Cortex of kidney (tissue), 1 donor: ENCODE data around the gene RGP1.

Source experiments
- DNase-seq: peaks from one replicate; lab custom pipeline; 2025; lab: John Stamatoyannopoulos, UW

The RGP1 gene

GRCh38 chr9:35745569-35745968, 3.5 kb upstream of the RGP1 start:
- DNase-seq = no peak

GRCh38 chr9:35746583-35746982, 2.5 kb upstream of the RGP1 start:
- DNase-seq = no peak

- no peak for DNase-seq
Measured at GRCh38 chr9:35748242-35748857, 737 bp upstream of the RGP1 start.

DNA sequence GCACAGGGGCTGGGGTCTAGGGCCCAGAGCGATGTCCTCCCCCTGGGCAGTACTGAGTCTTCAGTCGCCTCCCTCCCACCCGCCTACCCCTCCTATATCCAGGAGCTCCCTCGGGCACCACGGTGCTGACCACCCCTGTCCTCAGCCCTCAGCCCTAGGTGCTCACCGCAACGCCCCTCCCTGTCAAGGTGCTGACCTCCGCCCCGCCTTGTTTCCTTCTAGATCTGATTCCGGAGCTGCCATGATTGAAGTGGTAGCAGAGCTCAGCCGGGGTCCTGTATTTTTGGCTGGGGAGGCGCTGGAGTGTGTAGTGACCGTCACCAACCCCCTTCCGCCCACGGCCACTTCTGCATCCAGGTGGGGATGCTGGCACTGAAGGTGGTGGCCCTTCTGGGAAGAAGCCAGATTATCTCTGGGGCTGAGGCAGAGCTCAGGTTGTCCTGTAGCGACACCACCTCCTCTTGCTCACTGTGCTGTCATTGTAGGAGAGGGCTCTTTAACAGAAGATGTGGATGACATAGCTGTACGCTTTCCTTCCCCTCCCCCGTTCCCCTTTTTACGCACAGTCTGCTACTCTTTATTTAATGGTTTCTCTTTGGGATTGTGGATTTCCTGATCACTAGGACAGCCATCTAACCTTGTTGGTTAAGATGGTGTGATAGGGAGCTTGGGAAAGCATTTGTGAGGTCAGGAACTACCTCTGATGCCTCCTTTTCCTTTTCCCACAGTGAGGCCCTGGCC, 598 bp downstream of the RGP1 start:
- DNase-seq = no peak

GRCh38 chr9:35750256-35750531, 1.1 kb downstream of the RGP1 start:
- DNase-seq = no peak

DNA sequence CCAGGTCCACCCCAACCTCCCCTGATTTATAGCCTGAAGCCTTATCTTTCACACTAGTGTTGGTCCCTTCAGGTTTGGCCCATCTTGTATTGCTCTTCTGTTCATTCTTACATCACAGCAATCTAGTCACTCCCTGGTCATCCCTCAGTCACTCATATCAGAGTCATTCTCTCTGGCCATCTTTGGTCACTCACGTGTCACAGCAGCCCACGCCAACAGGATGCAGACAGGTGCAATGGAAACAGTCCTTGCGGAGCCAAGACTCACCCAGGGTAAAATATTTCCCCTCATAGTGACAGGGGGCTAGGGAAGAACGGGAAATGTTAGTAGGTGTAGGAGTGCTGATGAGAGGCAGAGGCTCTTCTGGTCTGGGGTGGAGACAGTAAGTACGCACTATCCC, 4.4 kb downstream of the RGP1 start:
- no peak for DNase-seq

GRCh38 chr9:35754264-35754663, 5.2 kb downstream of the RGP1 start, which contains the start of gene MSMP:
Gene MSMP, minus strand, starts transcription at chr9:35754276. Its CDS starts 147 bp downstream, at chr9:35754129.
- no peak for DNase-seq

DNA sequence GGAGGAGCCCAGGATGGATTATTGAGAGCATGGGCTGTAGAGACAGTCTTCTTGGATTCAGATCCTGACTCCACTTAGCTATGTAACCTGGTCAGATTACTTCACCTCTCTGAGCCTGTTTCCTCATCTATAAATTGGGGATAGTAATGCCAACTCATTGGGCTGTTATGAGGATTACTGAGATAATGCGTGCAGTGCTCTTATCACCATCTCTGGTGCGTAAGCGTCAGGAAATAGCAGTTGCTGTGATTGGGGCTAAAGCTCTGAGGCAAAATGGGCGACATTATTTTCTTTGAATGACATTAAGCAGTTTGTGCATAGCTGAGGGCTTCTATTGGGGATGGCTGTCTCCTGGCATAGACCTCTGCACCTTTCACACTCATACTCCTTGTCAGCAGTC, 6.0 kb downstream of the RGP1 start:
- DNase-seq = no peak

DNA sequence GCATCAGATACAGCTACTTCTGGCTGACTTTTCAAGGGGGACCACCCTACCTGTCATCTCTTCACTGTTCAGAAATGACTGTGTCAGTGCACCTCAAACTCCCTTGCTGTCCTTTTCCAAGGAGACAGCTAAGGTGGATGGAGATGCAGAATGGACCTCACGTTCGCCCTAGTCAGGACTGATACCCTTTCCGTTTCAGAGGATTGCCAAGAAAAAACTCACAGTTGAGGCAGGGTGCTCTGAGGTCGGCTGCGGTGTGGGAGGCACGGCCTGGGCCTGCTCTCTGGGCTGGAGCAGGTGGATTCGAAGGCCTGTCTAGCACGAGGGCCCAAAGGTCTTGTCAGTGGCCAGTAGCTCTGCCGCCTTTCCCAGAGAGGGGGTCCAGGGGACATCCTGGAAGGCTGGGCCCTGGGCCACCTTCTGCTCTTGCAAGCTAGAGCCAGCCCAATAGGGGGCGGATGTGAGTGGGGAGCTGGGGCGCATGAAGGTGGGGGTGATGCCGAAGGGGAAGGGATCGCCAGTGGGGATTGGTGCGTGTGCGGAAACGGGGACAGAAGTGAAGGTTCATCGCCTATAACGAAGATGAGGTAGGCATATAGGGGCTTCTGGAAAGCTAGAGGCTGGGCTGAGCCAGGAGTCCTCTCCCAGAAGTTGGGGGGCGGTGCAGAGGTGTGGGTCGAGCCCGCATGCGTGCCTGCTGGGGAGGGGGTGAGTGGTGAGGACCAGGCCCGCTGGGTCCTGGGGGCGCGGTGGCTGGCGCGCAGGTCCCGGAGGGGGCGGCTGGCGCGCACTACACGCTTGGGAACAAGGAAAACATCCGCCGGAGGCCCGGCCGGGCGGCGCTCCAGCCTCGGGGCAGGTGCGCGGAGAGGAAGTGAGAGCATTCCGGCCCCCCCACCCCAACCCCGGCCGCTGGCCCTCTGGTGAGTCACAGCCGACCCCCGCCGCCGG, 7.5 kb downstream of the RGP1 start:
- DNase-seq = no peak

DNA sequence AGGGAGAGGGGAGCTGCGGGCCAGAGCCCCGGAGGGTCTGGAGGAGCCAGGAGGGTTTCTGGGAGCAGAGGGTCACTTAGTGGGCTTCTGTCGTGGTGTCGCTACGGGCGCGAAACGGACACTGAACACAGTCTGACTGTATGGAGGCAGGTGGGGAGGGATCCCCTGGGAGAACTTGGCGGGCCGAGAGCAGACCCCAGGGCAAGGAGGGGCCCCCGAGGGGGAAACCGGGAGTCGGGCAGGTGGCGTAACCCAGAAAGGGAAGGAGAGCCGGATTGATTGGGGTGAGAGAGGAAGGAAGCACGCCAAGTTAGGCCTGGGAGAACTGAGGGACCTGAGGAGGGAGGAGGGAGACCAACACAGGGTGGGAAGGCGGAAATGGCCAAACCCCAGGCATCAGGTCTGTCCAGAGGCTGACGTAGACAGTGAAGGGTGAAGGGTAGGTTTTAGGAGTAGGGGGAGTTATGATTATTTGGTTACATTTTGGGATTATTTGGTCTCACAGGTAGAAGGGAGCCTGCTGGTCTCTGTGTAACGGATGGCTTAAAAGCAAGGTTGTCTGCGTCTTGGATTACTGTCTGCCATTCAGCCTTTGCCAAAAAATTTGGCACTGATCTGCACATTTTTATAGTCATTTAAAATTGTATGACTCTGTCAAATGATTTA, 8.3 kb downstream of the RGP1 start:
- DNase-seq = no peak

- DNase-seq = no peak
Measured at GRCh38 chr9:35757892-35758275, 8.8 kb downstream of the RGP1 start.

- no peak for DNase-seq
Measured at GRCh38 chr9:35758475-35759050, 9.5 kb downstream of the RGP1 start.

GRCh38 chr9:35759795-35760194, 10.7 kb downstream of the RGP1 start:
- no peak for DNase-seq

- DNase-seq = no peak
Measured at GRCh38 chr9:35760651-35761050, 11.6 kb downstream of the RGP1 start.

- no peak for DNase-seq
Measured at GRCh38 chr9:35763181-35763580, 14.1 kb downstream of the RGP1 start.

GRCh38 chr9:35763803-35764202, 14.7 kb downstream of the RGP1 start:
- no peak for DNase-seq

DNA sequence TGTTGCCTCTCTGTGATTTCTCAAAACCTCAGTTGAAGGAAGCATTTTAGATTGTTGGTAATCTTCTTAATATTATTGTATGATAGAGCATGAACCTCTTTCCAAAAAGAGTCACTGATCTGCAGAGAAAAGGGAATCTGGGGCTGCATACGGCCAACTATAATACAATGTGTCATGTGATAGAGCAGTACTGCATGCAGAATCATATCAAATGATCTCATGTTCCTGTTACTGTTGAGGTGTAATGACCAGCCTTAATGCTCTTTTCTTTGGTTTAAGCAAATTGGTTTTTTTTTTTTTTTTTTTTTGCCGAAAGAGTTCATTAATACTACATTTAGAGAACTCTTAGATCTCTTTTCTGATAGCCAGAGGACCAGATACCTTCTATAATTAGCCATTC, 17.9 kb downstream of the RGP1 start:
- no peak for DNase-seq

DNA sequence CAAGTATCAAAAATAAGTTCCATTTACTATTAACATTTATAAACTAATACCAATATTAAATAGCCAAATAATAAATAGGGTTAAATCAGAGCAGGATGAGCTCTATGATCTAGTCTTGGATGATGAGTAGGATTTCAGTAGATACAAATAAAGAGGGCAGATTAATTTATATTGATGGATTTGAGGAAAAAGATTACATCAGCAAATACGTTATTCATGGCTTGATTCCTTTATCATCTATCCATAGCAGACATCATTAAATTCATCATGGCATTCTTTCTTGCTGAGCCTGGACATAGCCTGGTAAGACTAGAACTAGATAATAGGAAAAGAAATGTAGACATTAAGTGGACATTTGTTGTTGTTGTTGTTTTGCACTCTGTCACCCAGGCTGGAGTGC, 18.4 kb downstream of the RGP1 start:
- DNase-seq = no peak

DNA sequence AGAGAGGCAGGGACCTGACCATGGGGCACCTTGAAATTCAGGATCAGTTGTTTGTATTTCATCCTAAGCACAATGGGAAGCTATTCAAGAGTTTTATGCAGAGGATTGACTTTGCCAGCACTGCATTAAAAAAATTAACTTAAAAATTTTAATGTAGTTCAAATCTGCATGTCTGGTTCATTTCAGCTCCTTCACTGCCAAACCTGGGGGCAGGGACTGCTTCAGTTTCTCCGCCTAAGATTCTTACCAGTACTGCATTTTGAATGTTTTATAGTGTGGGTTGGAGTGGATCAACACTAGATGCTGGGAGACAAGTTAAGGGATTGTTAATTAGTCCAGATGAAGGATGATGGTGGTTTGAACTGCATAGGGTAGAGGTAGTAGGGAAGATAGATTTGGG, 20.7 kb downstream of the RGP1 start:
- DNase-seq = no peak

- no peak for DNase-seq
Measured at GRCh38 chr9:35771075-35771433, 22.0 kb downstream of the RGP1 start.

- no peak for DNase-seq
Measured at GRCh38 chr9:35771534-35771933, 22.4 kb downstream of the RGP1 start.

GRCh38 chr9:35771943-35772342, 22.9 kb downstream of the RGP1 start:
- DNase-seq = no peak
